Activated naive CD4-positive, alpha-beta T cell treated with anti-CD3 and anti-CD28 coated beads, Interleukin-2, amount 50 U/mL, for 72 hours (primary cell): ENCODE measurements around the gene SHB. TPM values are rescaled to one million over a fixed set of nuclear protein-coding genes. Genes with fewer than 3 reads are reported as not detected.
A peak's percentile ranks its signal among the peaks of the same experiment; 100 is the strongest.
"Not testable (repeated sequence)": the region's sequence is repeated elsewhere in the genome, so short reads cannot be mapped to it uniquely, and the experiment has no call there.

Source experiments
- ATAC-seq, 2 donors: fragments of 150-1000 bp; cut with Tn5 transposase; 2 replicates each; pipeline ENCODE4 v1.10.0; 2021; ENCODE audit warnings: mild to moderate bottlenecking in 2 of 2, moderate library complexity in 2 of 2
- DNase-seq, 2 donors: peaks; one replicate each; pipeline ENCODE4 v3.0.0; 2021 to 2022; ENCODE audit warnings: low spot score in 2 of 2
- H3K27ac Mint-ChIP-seq, 2 donors: one replicate each; pipeline ENCODE4 v1.8.0; 2022; ENCODE audit warnings: mild to moderate bottlenecking in 2 of 2, mixed read lengths in 2 of 2
- H3K36me3 Mint-ChIP-seq, 2 donors: one replicate each; pipeline ENCODE4 v1.8.0; 2022; ENCODE audit warnings: mixed read lengths in 2 of 2
- H3K9me3 Mint-ChIP-seq, 2 donors: one replicate each; pipeline ENCODE4 v1.8.0; 2022; ENCODE audit warnings: mixed read lengths in 2 of 2
- total RNA-seq, 2 donors: library from RNA; stranded (reverse); gene quantifications; one replicate each; pipeline ENCODE4 v1.2.3, GENCODE V29; 2022

SHB gene
- total RNA-seq, 2 donors from 2014 or later = 0.34 to 1.7 TPM

DNA sequence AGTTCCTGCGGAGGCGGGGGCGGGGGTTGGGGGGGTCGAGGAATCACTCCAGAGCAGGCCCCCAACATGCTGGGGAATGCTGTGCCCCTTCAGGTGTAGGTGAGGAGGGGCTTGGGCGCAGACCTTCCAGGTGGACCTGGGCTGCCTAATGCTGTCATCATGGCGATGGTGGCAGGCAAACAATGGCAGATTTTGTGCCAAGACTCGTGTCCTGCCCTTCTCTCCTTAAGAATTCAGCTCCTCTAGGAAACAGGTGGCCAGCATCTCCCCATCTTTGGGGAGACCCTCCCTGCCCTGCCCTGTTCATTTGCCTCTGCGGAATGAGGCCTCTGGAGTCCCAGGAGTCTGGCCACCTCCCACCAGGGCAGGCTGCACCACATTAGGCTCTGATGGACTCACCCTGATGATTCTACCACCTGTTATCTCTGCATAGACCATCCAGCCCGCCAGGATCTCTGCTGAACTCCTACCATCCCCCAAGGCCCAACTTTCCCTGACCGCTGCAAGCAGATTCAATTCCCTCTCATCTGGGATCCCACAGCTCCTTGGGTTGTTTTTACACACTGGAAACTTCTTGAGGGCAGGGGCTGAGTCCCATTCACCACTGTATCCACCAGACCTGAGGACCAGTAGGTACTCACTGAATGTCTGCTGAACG lies 154.2 kb downstream of the SHB start:
- no peak overlapping the region for H3K27ac Mint-ChIP-seq
- no peaks in the 10 kb centered on the region for H3K9me3 Mint-ChIP-seq
- ATAC-seq (no peak), DNase-seq (peak in 1 of 2 donors; percentile 31)
- no peaks in the 10 kb centered on the region for H3K36me3 Mint-ChIP-seq

DNA sequence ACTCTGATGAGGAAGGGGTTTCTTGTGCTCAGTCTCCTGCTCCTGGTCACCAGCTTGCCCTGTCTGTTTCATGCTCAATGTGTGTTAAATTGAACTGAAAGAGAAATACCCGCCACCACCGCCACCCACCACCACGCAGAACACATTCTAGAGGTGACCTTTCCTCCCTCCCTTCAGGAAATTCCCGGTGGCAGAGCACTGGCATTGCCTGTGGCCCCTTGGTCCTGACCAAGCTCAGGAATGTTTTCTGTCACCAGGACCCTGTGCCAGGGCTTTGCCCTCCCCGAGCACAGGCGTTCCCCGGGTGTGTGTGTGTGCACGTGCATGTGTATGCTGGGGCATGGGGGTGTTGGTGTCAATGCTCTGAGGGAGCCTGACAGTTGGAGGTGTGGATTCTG lies 154.9 kb downstream of the SHB start:
- ATAC-seq = no peak
- no peak overlapping the region for H3K27ac Mint-ChIP-seq
- no peaks in the 10 kb centered on the region for H3K36me3 Mint-ChIP-seq
- H3K9me3 Mint-ChIP-seq = no peaks in the 10 kb centered on the region
- DNase-seq = no peak

- Mint-ChIP-seq H3K27ac (no peak overlapping the region), H3K9me3 (no peaks in the 10 kb centered on the region), H3K36me3 (no peaks in the 10 kb centered on the region)
- DNase-seq = peak; percentile 76 to 88
- ATAC-seq = peak; percentile 89
Measured at GRCh38 chr9:37913480-37914153, 155.4 kb downstream of the SHB start.

GRCh38 chr9:37911271-37911681 lies 157.8 kb downstream of the SHB start:
- no peaks in the 10 kb centered on the region for H3K36me3 Mint-ChIP-seq
- ATAC-seq = no peak
- no peak overlapping the region for H3K27ac Mint-ChIP-seq
- peak in 1 of 2 donors; percentile 41 for DNase-seq
- H3K9me3 Mint-ChIP-seq = no peaks in the 10 kb centered on the region

- Mint-ChIP-seq H3K9me3 (no peaks in the 10 kb centered on the region), H3K36me3 (no peaks in the 10 kb centered on the region), H3K27ac (no peak overlapping the region)
- no peak for ATAC-seq
- DNase-seq = peak in 1 of 2 donors; percentile 26
Measured at GRCh38 chr9:37910271-37910670, 158.8 kb downstream of the SHB start.

DNA sequence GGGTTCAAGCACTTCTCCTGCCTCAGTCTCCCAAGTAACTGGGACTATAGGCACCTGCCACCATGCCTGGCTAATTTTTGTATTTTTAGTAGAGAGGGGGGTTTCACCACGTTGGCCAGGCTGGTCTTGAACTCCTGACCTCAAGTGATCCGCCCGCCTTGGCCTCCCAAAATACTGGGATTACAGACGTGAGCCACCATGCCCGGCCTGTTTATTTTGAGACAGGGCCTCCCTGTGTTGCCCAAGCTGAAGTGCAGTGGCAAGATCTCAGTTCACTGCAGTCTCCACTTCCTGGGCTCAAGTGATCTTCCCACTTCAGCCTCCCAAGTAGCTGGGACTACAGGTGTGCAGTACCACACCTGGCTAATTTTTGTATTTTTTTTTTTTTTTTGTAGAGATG lies 159.2 kb downstream of the SHB start:
- not testable (repeated sequence) for ATAC-seq, H3K36me3 Mint-ChIP-seq, H3K27ac Mint-ChIP-seq, H3K9me3 Mint-ChIP-seq
- DNase-seq = peak in 1 of 2 donors; percentile 35

GRCh38 chr9:37909326-37909725 lies 159.7 kb downstream of the SHB start:
- DNase-seq (peak in 1 of 2 donors; percentile 23), ATAC-seq (no peak)
- H3K9me3 Mint-ChIP-seq = no peaks in the 10 kb centered on the region
- H3K27ac Mint-ChIP-seq = no peak overlapping the region
- H3K36me3 Mint-ChIP-seq = peaks cover 4 to 7% of the 10 kb centered on the region in 2 donors

DNA sequence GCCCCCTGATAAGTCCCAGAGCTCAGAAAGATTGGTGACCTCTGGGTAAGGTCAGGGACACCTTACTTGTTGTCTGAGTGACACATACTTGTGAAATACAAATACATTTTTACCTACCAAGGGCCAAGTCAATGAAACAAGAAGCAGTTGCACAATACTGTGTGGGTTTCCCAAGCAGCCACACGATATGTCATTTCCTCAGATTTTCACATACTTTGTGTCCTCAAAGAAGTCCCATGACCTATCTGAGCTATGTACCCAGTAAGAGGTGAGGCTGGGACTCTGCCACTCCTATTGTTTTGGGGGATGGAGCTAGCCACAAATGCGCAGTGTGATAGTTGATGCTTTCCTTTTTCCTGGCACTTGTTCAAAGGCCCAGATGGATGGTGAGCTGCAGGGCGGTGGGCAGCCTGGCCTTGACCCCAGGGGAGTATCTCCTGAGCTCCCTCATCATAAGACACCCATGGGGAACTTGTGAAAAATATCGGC lies 160.3 kb downstream of the SHB start:
- DNase-seq = peak in 1 of 2 donors; percentile 21
- no peaks in the 10 kb centered on the region for H3K9me3 Mint-ChIP-seq
- peaks cover 5 to 7% of the 10 kb centered on the region in 2 donors for H3K36me3 Mint-ChIP-seq
- ATAC-seq = no peak
- no peak overlapping the region for H3K27ac Mint-ChIP-seq

DNA sequence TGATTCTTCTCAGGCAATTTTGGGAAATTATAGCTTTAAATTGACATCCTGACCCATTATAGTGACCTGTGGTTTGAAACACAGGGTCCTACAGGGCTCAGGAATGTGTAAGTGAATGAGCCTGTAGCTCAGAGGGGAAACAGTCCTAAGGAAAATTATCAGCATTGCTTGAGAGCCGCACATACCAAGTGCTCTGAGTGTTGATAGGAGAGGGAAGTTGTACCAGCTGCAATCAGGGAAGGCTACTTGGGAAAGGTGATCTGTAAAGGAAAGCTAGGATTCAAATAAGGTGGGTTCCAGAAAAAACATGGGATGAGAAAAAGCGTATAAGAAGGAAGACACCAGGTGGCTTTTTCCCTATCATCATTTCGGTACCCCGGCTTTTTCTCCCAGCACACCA lies 160.7 kb downstream of the SHB start:
- Mint-ChIP-seq H3K9me3 (no peaks in the 10 kb centered on the region), H3K27ac (no peak overlapping the region), H3K36me3 (peaks cover 5 to 7% of the 10 kb centered on the region in 2 donors)
- ATAC-seq = no peak
- no peak for DNase-seq

DNA sequence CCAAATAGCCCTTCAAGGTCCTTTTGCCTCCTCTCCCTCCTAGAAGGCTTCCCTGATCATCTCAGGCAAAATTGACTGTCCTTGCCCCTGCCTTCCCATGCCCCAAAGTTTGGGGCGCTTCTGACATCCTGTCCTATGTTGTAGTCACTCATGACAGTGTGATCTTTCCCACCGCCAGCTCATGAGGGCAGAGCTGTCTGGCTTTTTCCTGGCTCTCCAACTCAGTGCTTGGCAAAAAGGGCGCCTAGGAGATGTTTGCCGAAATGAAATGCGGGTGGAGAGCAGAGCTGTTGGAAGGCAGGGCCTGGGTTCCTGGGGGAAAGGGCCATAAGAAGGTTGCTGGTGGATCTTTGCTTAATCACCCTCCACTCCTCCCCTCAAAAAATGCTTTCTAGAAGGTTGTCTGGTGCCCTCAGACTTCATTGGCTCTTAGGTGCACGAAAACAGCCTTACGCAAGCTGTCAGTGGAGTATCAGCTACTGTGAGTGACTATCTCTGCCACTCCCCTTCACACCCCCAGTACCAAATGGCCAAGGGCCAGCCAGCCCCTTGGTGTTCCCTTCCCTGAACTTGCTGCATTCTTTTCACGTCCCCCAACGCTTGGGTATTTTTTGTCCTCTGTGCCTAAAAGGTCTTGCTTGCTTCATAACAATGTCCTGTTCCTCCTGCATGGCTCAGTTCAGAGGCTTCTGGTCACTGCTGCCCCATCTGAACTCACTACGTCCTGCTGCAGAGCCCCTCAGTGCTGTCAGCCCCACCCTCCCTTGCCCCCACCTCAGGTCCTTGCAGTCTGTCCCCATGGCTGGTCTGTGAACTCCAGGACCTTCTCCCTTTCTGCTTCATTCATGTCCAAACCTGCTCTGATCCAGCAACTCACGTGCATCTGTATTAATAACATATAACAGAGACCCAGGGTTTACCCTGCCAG lies 162.5 kb downstream of the SHB start:
- Mint-ChIP-seq H3K27ac (no peak overlapping the region), H3K9me3 (no peaks in the 10 kb centered on the region), H3K36me3 (peaks cover 5 to 7% of the 10 kb centered on the region in 2 donors)
- no peak for ATAC-seq
- peak in 1 of 2 donors; percentile 50 for DNase-seq

DNA sequence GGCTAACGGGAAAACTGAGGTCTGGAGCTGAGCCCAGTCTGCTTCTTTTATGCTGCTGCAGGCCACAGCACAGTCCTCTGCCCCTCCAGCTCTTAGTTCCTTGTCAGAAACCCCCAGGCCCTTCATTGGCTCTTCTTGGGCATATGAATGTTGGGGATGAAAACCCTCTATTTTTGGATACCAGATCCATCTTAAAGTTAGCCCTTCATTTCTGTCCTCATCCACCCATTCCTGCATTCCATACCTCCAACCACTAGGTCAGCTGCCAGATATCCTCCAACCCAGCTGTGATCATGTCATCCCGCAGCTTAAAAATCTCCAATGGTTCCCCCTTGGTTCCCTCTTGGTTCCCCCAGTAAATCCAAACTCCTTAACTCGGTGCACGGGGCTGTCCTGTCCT lies 163.3 kb downstream of the SHB start:
- Mint-ChIP-seq H3K9me3 (no peaks in the 10 kb centered on the region), H3K27ac (no peak overlapping the region), H3K36me3 (peaks cover 5 to 7% of the 10 kb centered on the region in 2 donors)
- no peak for DNase-seq
- ATAC-seq = no peak

DNA sequence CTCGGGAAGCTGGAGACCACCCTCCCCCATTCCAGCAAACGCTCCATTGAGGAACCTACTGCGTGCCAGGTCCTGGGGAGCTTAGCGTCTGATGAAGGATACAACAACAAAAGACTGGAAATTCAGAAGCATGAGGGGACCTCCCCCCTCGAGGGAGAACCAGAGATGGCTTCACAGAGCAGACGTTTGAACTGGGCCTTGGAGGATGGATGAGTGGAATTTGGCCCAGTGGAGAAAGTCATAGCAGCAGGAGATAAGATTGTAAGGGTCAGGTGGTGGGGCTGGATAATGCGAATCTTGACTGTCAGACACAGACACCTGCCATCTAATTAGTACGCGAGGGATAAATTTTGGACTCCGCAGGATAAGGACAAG lies 163.9 kb downstream of the SHB start:
- H3K27ac Mint-ChIP-seq = peak overlapping the region in 1 of 2 donors; percentile 97

GRCh38 chr9:37904445-37905130 lies 164.4 kb downstream of the SHB start:
- Mint-ChIP-seq H3K36me3 (peaks cover 5 to 7% of the 10 kb centered on the region in 2 donors), H3K9me3 (no peaks in the 10 kb centered on the region), H3K27ac (peak overlapping the region; percentile 93 to 97)
- DNase-seq = no peak
- no peak for ATAC-seq

More for the DNA sequence above, 163.9 kb downstream of the SHB start:
- peaks cover 5 to 7% of the 10 kb centered on the region in 2 donors for H3K36me3 Mint-ChIP-seq
- ATAC-seq = no peak
- H3K9me3 Mint-ChIP-seq = no peaks in the 10 kb centered on the region
- no peak for DNase-seq

DNA sequence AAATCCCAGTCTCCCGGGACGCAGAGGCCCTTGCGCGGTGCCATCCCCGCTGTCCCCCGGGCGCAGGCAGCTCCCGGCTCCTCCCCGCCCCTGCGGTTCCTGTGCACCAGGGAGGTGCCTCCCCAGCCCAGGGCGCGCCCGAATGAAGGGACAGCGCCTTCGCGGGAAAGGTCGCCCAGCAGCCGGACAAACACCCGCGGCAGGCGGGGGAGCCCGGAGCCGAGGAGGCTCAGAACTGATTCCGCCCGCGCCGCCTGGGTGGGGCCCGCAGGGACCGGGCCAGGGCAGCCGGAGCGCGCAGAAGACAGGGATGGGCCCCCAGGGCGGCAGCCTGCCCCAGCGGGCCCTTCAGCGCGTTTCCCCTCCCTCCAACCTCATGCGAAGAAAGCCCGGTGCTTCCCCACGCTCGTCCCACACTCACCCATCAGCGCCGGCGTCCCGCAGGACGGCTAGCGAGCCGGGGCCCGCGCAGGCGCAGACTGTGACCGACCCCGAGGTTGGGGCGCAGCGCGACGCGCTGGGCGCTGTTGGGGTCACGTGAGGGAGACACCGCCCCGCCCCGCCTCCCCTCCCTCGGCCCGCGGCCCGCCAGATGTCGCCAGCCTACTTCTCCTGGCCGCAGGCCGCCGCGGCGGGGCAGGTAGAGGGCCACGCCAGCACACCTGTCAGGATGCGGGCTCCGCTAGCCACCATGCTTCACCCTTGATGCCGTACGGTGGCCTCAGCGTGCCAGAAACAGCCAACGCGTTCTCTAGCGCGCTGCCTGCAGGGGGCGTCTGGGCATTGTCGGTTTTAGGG lies 165.2 kb downstream of the SHB start, which contains the start of gene SLC25A51:
SLC25A51 (minus strand) TSS at position 481 of the 798 bp plus-strand sequence. CDS start 15,577 bp downstream, outside the sequence.
- Mint-ChIP-seq H3K27ac (peak within 1 kb of the TSS; percentile 93 to 97), H3K36me3 (peaks cover 5 to 7% of the 10 kb centered on the region in 2 donors), H3K9me3 (no peaks in the 10 kb centered on the region)
- DNase-seq = peak; percentile 96
- ATAC-seq = peak; percentile 87 to 89

DNA sequence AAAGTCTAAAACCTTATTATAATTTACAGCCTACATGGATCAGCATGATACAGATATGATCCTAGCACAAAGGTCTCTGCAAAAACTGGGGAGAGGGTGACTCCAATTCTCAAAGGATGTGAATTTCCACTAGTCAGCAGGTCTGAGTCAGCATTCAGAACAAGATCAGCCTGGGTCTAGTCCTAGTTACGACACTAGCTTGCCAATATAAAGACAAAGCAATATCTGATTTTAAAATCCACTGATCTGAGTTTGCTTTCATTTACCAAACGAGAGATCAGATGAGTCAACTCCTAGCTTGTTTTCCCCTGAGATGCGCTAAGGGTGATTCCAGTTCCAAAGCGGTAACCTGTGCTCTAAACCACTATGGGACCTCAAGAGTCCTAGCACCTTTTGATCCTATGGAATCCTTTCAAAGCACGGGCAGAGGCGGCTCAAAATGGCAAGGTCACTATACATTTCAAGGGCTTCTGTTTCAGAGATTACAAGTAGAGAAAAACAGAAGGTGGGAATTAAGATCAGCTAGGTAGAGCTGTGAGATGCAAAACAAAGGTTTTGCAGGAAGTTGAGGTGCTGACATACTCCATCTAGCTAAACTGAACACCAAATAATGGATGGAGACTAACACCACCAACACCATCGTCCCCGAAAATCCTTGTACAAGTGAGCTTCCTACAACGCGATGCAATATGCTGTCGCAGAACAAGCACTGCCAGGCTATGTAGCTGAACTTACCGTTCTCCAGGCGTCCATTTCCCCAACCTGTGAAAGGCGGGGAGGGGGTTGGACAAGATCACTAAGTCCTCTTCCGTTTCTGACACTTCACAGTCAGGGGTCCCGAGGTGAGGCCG lies 166.0 kb downstream of the SHB start:
- H3K36me3 Mint-ChIP-seq = peaks cover 5 to 7% of the 10 kb centered on the region in 2 donors
- DNase-seq = no peak
- peak overlapping the region; percentile 85 to 97 for H3K27ac Mint-ChIP-seq

More for the DNA sequence above, 166.0 kb downstream of the SHB start:
- H3K9me3 Mint-ChIP-seq = no peaks in the 10 kb centered on the region
- ATAC-seq = peak; percentile 7 to 16
